ENCODE results near the gene ZNF774.
A peak's percentile ranks its signal among the peaks of the same experiment; 100 is the strongest.
"Not testable (repeated sequence)": the region's sequence is repeated elsewhere in the genome, so short reads cannot be mapped to it uniquely, and the experiment has no call there.

ZNF774 gene

GRCh38 chr15:90352107-90352893, at the start of gene ZNF774:
Gene ZNF774 (plus strand): TSS chr15:90352284. CDS start chr15:90354661, 2,377 bp downstream.
- DNase-seq (ENCODE audit: low read depth, low spot score), result peak; percentile 76

- not testable (repeated sequence) for DNase-seq (ENCODE audit: low read depth, low spot score)
Measured at GRCh38 chr15:90305355-90305754, 46.7 kb upstream of the ZNF774 start.

- DNase-seq (ENCODE audit: low read depth, low spot score), result no peak
Measured at GRCh38 chr15:90305932-90306331, 46.2 kb upstream of the ZNF774 start.

DNA sequence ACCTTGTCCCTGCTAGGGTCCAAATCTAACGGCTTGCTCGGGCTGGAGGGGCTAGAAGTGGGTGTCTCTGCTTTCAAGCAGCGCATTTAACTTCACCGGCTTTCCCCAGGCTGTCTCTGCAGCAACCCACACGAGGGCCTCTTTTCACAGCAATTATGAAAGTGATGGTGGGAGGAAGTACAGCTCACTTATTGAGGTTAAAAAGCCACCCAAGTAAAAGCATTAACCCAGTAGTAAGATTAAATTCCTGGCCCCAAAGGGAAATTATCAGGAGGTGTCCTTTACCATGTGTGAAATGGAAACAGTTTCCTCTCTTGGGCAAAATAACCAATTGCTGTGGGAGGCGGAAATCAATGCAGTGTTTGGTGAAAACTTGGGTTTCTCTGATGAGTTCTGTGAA, 45.5 kb upstream of the ZNF774 start:
- no peak for DNase-seq (ENCODE audit: low read depth, low spot score)

- DNase-seq (ENCODE audit: low read depth, low spot score), result no peak
Measured at GRCh38 chr15:90307661-90308060, 44.4 kb upstream of the ZNF774 start.

DNA sequence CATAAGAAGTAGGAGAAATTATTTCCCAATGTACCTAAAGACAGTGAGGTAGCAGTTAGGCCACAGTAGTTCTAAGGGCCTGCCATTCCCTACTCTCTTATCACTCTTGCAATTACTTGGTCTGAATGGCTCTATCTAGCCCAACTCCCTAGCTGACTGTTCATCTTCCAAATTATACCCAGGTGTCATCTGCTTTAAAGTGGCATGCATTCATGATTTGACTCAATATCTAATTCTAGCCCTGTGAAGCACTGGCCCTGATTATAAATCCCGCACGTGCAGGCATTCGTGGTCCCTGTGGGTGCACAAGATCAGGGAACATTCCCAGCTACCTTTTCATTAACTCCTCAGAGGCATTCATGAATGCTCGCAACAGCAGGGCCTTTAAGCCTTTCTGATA, 43.1 kb upstream of the ZNF774 start:
- DNase-seq (ENCODE audit: low read depth, low spot score), result no peak

GRCh38 chr15:90315278-90315982, 36.7 kb upstream of the ZNF774 start:
- DNase-seq (ENCODE audit: low read depth, low spot score), result no peak

GRCh38 chr15:90316139-90316538, 35.9 kb upstream of the ZNF774 start:
- DNase-seq (ENCODE audit: low read depth, low spot score), result no peak

DNA sequence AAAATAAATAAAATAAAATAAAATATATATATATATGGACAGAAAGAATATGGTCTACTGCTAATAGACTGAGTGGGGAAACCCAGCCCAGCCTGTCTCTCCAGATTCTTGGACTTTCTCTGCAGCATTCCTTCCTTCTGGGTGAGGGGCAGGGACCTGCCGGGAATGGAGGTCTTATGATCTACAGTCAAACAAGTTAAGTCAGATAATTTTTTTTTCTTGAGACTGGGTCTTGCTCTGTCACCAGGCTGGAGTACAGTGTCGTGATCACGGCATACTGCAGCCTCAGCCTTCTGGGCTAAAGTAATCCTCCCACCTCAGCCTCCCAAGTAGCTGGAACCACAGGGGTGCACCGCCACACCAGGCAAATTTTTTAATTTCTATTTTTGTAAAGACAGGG, 33.5 kb upstream of the ZNF774 start:
- no peak for DNase-seq (ENCODE audit: low read depth, low spot score)

GRCh38 chr15:90320062-90320884, 31.8 kb upstream of the ZNF774 start:
- DNase-seq (ENCODE audit: low read depth, low spot score), result peak; percentile 80

DNA sequence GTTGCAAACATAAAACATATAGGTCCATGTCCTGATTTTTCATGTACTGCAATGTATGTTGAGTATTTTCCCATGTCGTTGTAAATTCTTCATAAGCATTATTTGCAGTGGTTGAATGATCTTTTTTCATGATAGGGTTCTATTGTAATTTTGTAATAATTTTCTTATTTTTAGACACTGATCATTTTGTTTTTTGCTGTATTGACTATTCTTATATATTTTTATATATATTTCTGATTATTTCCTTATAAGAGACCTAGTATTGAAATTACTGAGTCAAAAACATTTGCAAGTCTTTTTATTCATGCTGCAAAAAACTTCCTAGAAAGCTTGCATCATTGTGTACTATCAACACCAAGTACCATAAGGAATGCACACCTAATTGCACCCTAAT, 31.2 kb upstream of the ZNF774 start:
- DNase-seq (ENCODE audit: low read depth, low spot score), result no peak

DNA sequence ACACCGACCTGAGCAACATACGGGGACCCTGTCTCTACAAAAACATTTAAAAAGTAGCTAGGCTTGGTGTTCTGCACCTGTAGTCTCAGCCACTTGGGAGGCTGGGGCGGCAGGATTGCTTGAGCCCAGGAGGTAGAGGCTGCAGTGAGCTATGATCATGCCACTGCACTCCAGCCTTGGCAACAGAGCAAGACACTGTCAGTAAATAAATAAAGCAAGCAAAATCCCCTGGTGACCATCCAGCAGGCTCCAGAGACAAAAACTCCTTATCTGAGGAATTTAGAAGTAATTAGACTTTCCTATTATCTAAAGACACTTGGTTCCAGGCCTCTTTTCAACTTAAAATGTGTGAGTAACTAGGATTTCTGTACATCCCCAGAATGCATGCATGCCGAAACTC, 29.5 kb upstream of the ZNF774 start:
- DNase-seq (ENCODE audit: low read depth, low spot score), result no peak

- DNase-seq (ENCODE audit: low read depth, low spot score), result no peak
Measured at GRCh38 chr15:90325726-90326125, 26.4 kb upstream of the ZNF774 start.

DNA sequence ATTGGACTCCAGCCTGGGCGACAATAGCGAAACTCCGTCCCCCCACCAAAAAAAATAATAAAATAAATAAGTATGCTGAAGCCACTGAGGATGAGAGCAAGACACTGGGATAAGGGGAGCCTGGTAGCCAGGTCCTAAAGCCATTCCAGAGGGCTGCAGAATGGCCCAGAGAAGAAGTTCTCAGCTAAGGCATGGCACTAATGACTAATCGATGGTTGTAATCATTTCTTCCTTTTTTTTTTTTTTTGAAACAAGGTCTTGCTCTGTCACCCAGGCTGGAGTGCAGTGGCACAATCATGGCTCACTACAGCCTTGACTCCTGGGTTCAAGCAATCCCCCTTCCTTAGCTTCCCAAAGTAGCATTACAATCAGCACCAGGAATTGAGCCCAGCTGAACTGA, 25.6 kb upstream of the ZNF774 start:
- DNase-seq (ENCODE audit: low read depth, low spot score), result no peak

- DNase-seq (ENCODE audit: low read depth, low spot score), result no peak
Measured at GRCh38 chr15:90327311-90327710, 24.8 kb upstream of the ZNF774 start.

DNA sequence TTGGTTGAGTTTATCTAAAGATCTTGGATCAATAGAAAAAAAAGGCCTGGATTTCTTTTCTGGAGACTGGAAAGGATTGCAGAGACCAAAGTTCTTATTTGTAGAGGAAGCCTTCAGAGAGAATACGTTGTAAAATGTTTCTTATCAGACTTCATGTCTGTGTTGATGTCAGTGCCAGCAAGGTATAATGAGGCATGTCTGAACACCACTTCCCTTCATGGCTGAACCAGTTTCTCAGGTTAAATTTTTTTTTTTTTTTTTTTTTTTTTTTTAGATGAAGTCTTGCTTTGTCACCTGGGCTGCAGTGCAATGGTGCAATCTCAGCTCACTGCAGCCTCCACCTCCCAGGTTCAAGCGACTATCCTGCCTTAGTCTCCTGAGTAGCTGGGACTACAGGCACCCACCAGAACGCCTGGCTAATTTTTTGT, 17.8 kb upstream of the ZNF774 start:
- no peak for DNase-seq (ENCODE audit: low read depth, low spot score)

DNA sequence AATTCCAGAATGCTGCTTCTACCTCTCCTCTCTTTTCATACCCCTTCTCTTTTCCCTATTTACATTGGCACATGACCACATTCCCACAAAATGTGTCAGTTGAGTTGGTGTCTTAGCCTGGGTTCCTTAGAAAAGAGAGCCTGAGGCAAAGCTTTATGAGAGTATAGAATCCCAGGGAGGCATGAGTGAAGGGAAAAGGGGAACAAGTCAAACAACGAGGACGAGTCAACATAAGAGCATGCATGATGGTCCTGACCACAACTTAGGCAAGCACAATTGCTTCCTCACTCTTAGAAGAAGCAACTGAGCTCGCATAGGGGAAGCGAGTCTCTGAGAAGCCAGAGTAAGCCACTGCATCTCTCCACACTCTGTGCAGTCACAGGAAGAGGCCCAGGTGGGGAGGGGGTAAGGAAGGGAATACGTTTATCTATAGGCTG, 15.4 kb upstream of the ZNF774 start:
- no peak for DNase-seq (ENCODE audit: low read depth, low spot score)

DNA sequence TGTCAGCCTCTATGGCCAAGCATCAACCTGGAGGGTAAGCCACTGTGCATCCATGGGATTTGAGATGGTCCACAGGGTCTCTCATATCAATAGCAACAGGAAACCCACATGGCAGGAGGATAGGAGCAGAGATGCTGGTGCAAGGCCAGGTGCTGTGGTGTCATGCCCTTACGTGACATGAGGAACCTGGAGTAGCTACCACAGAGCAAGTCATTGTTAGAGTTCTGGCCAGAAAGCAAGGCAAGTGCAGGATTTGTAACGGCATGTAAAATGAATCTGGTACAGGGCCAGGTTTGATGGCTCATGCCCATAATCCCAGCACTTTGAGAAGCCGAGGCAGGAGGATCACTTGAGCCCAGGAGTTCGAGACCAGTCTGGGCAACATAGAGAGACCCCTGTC, 14.8 kb upstream of the ZNF774 start:
- DNase-seq (ENCODE audit: low read depth, low spot score), result no peak

- DNase-seq (ENCODE audit: low read depth, low spot score), result no peak
Measured at GRCh38 chr15:90338532-90338931, 13.6 kb upstream of the ZNF774 start.

DNA sequence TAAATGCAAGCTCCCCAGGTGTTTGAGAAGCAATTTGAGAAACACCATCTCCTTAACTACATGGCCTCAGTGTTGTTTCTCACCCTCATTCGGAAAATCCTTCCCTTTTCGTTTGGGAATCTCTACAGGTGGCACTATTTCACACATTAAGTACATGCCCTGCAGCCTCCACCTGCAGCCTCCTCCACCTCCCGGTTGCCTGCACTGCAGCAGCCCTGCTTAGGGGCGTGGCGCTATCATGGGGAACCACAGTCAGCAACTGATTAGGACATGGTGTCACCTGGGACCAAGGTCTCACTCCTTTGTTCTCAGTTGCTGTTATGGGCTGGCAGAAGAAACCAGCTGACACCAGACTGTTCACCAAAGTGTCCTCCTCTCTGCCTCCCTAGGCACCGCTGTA, 11.7 kb upstream of the ZNF774 start:
- DNase-seq (ENCODE audit: low read depth, low spot score), result no peak

DNA sequence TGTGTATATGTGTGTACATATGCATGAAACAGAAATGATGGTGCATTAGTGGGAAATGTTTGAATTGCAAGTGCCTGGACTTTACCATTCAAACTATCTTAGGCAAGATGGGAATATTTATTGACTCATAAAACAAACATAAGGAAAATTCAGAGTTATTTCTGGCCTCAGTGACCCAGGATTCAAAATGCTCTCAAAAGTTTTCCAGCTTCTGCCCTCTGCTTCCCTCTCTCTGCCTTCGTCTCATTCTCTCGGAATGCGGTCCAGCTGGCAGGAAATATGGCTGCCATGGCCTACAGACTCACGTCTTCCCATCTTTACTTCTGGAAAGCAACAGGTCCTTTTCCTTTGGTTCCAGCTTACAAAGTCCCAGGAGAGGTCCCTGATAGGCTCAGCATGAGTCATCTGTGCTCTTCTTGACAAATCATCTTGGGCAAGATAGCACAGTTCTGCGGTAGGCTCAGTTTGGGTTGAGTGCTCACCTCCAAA, 8.7 kb upstream of the ZNF774 start:
- DNase-seq (ENCODE audit: low read depth, low spot score), result no peak

- DNase-seq (ENCODE audit: low read depth, low spot score), result no peak
Measured at GRCh38 chr15:90344662-90345061, 7.4 kb upstream of the ZNF774 start.

All from brain pericyte (primary cell).